GM23338 (cell line): ENCODE data around the gene ACOX2. TPM values are rescaled to one million over a fixed set of nuclear protein-coding genes. Genes with fewer than 3 reads are reported as not detected.

Experiments
- ATAC-seq: fragments of 200-7000 bp; cut with Tn5 transposase; 3 replicates; pipeline ENCODE4 v1.9.1; 2020
- DNase-seq: peaks from one replicate; pipeline ENCODE4 v3.0.0-alpha.2; 2015; ENCODE audit warnings: low spot score
- H2AFZ ChIP-seq: fragments of 200-600 bp; sonication (generic); 2 replicates; pipeline ENCODE4 v1.8.0; 2016; ENCODE audit warnings: antibody characterized with exemption, mild to moderate bottlenecking, moderate library complexity
- H3F3A ChIP-seq: fragments of 200-600 bp; sonication (generic); replicated peaks from 2 replicates; pipeline ENCODE4 v1.8.0; 2017; ENCODE audit warnings: antibody characterized with exemption, mixed run types, low read depth
- H3K27ac ChIP-seq: fragments of 200-600 bp; sonication (generic); 2 replicates; pipeline ENCODE4 v1.6.1; 2016; ENCODE audit warnings: low read depth
- H3K27me3 ChIP-seq: fragments of 200-600 bp; sonication (generic); 2 replicates; pipeline ENCODE4 v1.8.0; 2016; ENCODE audit warnings: mild to moderate bottlenecking, mixed run types, moderate library complexity; ENCODE audit not compliant: insufficient read depth
- H3K36me3 ChIP-seq: fragments of 200-600 bp; sonication (generic); 2 replicates; pipeline ENCODE4 v1.8.0; 2016; ENCODE audit warnings: mild to moderate bottlenecking; ENCODE audit not compliant: insufficient read depth
- H3K4me1 ChIP-seq: fragments of 200-600 bp; sonication (generic); 2 replicates; pipeline ENCODE4 v1.8.0; 2016; ENCODE audit warnings: mild to moderate bottlenecking, moderate library complexity; ENCODE audit not compliant: insufficient read depth
- H3K4me2 ChIP-seq: fragments of 200-600 bp; sonication (generic); 2 replicates; pipeline ENCODE4 v1.7.1; 2017; ENCODE audit warnings: mixed run types
- H3K4me3 ChIP-seq: fragments of 200-600 bp; sonication (generic); 2 replicates; pipeline ENCODE4 v1.6.1; 2016; ENCODE audit warnings: mixed run types
- H3K79me2 ChIP-seq: fragments of 200-600 bp; sonication (generic); replicated peaks from 2 replicates; pipeline ENCODE4 v1.8.0; 2017; ENCODE audit warnings: mild to moderate bottlenecking; ENCODE audit not compliant: insufficient read depth
- H3K9me2 ChIP-seq: fragments of 200-600 bp; sonication (generic); 2 replicates; pipeline ENCODE4 v1.8.0; 2017; ENCODE audit not compliant: insufficient read depth
- H4K20me1 ChIP-seq: fragments of 200-600 bp; sonication (generic); replicated peaks from 2 replicates; pipeline ENCODE4 v1.8.0; 2017; ENCODE audit warnings: mild to moderate bottlenecking; ENCODE audit not compliant: insufficient read depth
- H3K27ac Mint-ChIP-seq: 2 replicates; pipeline ENCODE4 v1.8.0; 2020; ENCODE audit warnings: inconsistent platforms, mild to moderate bottlenecking, moderate library complexity, mixed read lengths
- H3K27me3 Mint-ChIP-seq: 3 replicates; pipeline ENCODE4 v1.8.0; 2022; ENCODE audit warnings: low read depth, mild to moderate bottlenecking, moderate library complexity, mixed read lengths, inconsistent platforms; ENCODE audit not compliant: insufficient read depth, poor library complexity
- H3K36me3 Mint-ChIP-seq: 3 replicates; pipeline ENCODE4 v1.8.0; 2021; ENCODE audit warnings: low read depth, mild to moderate bottlenecking, inconsistent platforms, moderate library complexity, mixed read lengths
- H3K4me1 Mint-ChIP-seq: 3 replicates; pipeline ENCODE4 v1.8.0; 2020; ENCODE audit warnings: mild to moderate bottlenecking, inconsistent platforms, mixed read lengths
- H3K4me3 Mint-ChIP-seq: 3 replicates; pipeline ENCODE4 v1.8.0; 2021; ENCODE audit warnings: moderate library complexity, mild to moderate bottlenecking, inconsistent platforms, mixed read lengths
- H3K9me3 Mint-ChIP-seq: 3 replicates; pipeline ENCODE4 v1.8.0; 2020; ENCODE audit warnings: moderate library complexity, mild to moderate bottlenecking, inconsistent platforms, mixed read lengths
- CREB1 ChIP-seq: fragments of 250-450 bp; sonication (Bioruptor Pico); IDR thresholded peaks from 2 replicates; pipeline ENCODE4 v1.5.0; 2020; ENCODE audit warnings: low read depth, mild to moderate bottlenecking, moderate library complexity
- EZH2 ChIP-seq: fragments of 200-600 bp; sonication (generic); IDR thresholded peaks from one replicate; pipeline ENCODE4 v1.8.0; 2017; ENCODE audit warnings: antibody characterized with exemption, mild to moderate bottlenecking, low read depth; ENCODE audit not compliant: unreplicated experiment
- EZH2phosphoT487 ChIP-seq: fragments of 200-600 bp; sonication (generic); IDR thresholded peaks from one replicate; pipeline ENCODE4 v1.8.1; 2018; ENCODE audit warnings: antibody characterized with exemption; ENCODE audit not compliant: unreplicated experiment
- JUNB ChIP-seq: IDR thresholded peaks from one replicate; pipeline ENCODE4 v1.6.1; 2016; ENCODE audit warnings: antibody characterized with exemption; ENCODE audit not compliant: unreplicated experiment
- NANOG ChIP-seq: IDR thresholded peaks from 2 replicates; pipeline ENCODE4 v1.6.1; 2016; ENCODE audit warnings: antibody characterized with exemption, borderline replicate concordance
- POLR2AphosphoS5 ChIP-seq: IDR thresholded peaks from 2 replicates; pipeline ENCODE4 v1.6.1; 2016; ENCODE audit warnings: antibody characterized with exemption, low read depth
- STAT1 ChIP-seq: IDR thresholded peaks from one replicate; pipeline ENCODE4 v1.6.1; 2016; ENCODE audit warnings: antibody characterized with exemption; ENCODE audit not compliant: unreplicated experiment
- ZNF114 ChIP-seq: fragments of 250-450 bp; sonication (Bioruptor Pico); IDR thresholded peaks from 2 replicates; pipeline ENCODE4 v1.5.0; 2020; ENCODE audit warnings: mild to moderate bottlenecking, moderate library complexity
- ZNF331 ChIP-seq: fragments of 250-450 bp; sonication (Bioruptor Pico); IDR thresholded peaks from 2 replicates; pipeline ENCODE4 v1.5.0; 2020; ENCODE audit warnings: low read depth, mild to moderate bottlenecking, moderate library complexity
- polyA plus RNA-seq: library from polyadenylated mRNA; unstranded; fragments of >200 nt; fragmentation: Nextera tagmentation; extraction: Ambion mirVana; gene quantifications from 2 replicates; pipeline ENCODE4 v1.2.1, GENCODE V29; 2016
- total RNA-seq: library from RNA; depleted of rRNA; stranded (reverse); fragments of >200 nt; shearing (Covaris generic); gene quantifications from 2 replicates; pipeline ENCODE4 v1.2.3, GENCODE V29; 2014
- TF ChIP-seq, protein P1 (sequence below): IDR thresholded peaks from one replicate; pipeline ENCODE4 v1.6.1; 2018; ENCODE audit warnings: antibody characterized with exemption; ENCODE audit not compliant: unreplicated experiment
- TF ChIP-seq, protein P2 (sequence below), 2 experiments: fragments of 200-600 bp in 1 of 2; sonication (generic) in 1 of 2; conservative IDR thresholded peaks; 2 replicates each; pipeline versions ENCODE4 v1.5.1 to v1.6.1; 2016 to 2017; ENCODE audit warnings: antibody characterized with exemption in 2 of 2, low read depth in 2 of 2, mild to moderate bottlenecking in 2 of 2, moderate library complexity in 1 of 2
- TF ChIP-seq, protein P3 (sequence below): fragments of 250-450 bp; sonication (Bioruptor Pico); IDR thresholded peaks from 2 replicates; pipeline ENCODE4 v1.5.0; 2020; ENCODE audit warnings: mild to moderate bottlenecking, moderate library complexity
- TF ChIP-seq, protein P4 (sequence below): IDR thresholded peaks from 2 replicates; pipeline ENCODE4 v1.6.1; 2016; ENCODE audit warnings: antibody characterized with exemption

ACOX2 gene
- total and polyA plus RNA-seq, 2 experiments from 2014 or later = 1.1 to 1.9 TPM

DNA sequence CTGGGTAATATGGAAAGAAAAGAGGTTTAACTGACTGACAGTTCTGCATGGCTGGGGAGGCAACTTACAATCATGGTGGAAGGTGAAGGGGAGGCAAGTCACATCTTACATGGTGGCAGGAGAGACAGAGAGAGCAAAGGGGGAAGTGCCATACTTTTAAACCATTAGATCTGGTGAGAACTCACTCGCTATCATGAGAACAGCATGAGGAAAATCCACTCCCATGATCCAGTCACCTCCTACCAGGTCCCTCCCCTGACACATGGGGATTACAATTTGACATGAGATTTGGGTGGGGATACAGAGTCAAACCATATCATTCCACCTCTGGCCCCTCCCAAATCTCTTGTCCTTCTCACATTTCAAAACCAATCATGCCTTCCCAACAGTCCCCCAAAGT, 16.0 kb upstream of the ACOX2 start:
- H3K9me2 ChIP-seq = no peaks in the 10 kb centered on the region
- no peak overlapping the region for H3K4me3 Mint-ChIP-seq
- H4K20me1 ChIP-seq = no peaks in the 10 kb centered on the region
- H2AFZ ChIP-seq = no peak overlapping the region
- no peak overlapping the region for H3K4me2 ChIP-seq
- peaks cover 36% of the 10 kb centered on the region for H3K9me3 Mint-ChIP-seq
- H3K36me3 Mint-ChIP-seq = peaks cover 15% of the 10 kb centered on the region
- no peak overlapping the region for H3K4me3 ChIP-seq
- H3K4me1 ChIP-seq = no peaks in the 10 kb centered on the region
- ATAC-seq (no peak), DNase-seq (no peak)
- H3K27me3 Mint-ChIP-seq = peaks cover 2% of the 10 kb centered on the region
- H3K79me2 ChIP-seq = no peaks in the 10 kb centered on the region
- no peak overlapping the region for H3K27ac ChIP-seq
- H3F3A ChIP-seq = no peaks in the 10 kb centered on the region
- no peaks in the 10 kb centered on the region for H3K27me3 ChIP-seq
- TF ChIP-seq CREB1 (CRISPR knock-in tag) (no peak), ZNF331 (CRISPR knock-in tag) (no peak), JUNB (no peak), NANOG (no peak), ZNF114 (CRISPR knock-in tag) (no peak), POLR2AphosphoS5 (no peak), EZH2 (no peak), EZH2phosphoT487 (no peak), STAT1 (no peak)
- TF ChIP-seq, protein P1, sequence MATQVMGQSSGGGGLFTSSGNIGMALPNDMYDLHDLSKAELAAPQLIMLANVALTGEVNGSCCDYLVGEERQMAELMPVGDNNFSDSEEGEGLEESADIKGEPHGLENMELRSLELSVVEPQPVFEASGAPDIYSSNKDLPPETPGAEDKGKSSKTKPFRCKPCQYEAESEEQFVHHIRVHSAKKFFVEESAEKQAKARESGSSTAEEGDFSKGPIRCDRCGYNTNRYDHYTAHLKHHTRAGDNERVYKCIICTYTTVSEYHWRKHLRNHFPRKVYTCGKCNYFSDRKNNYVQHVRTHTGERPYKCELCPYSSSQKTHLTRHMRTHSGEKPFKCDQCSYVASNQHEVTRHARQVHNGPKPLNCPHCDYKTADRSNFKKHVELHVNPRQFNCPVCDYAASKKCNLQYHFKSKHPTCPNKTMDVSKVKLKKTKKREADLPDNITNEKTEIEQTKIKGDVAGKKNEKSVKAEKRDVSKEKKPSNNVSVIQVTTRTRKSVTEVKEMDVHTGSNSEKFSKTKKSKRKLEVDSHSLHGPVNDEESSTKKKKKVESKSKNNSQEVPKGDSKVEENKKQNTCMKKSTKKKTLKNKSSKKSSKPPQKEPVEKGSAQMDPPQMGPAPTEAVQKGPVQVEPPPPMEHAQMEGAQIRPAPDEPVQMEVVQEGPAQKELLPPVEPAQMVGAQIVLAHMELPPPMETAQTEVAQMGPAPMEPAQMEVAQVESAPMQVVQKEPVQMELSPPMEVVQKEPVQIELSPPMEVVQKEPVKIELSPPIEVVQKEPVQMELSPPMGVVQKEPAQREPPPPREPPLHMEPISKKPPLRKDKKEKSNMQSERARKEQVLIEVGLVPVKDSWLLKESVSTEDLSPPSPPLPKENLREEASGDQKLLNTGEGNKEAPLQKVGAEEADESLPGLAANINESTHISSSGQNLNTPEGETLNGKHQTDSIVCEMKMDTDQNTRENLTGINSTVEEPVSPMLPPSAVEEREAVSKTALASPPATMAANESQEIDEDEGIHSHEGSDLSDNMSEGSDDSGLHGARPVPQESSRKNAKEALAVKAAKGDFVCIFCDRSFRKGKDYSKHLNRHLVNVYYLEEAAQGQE = no peak
- TF ChIP-seq, protein P2, sequence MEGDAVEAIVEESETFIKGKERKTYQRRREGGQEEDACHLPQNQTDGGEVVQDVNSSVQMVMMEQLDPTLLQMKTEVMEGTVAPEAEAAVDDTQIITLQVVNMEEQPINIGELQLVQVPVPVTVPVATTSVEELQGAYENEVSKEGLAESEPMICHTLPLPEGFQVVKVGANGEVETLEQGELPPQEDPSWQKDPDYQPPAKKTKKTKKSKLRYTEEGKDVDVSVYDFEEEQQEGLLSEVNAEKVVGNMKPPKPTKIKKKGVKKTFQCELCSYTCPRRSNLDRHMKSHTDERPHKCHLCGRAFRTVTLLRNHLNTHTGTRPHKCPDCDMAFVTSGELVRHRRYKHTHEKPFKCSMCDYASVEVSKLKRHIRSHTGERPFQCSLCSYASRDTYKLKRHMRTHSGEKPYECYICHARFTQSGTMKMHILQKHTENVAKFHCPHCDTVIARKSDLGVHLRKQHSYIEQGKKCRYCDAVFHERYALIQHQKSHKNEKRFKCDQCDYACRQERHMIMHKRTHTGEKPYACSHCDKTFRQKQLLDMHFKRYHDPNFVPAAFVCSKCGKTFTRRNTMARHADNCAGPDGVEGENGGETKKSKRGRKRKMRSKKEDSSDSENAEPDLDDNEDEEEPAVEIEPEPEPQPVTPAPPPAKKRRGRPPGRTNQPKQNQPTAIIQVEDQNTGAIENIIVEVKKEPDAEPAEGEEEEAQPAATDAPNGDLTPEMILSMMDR (conservative IDR thresholded peaks at IDR 0.05; ENCODE audit: low read depth in 2 of 2) = no peak
- TF ChIP-seq, protein P3, sequence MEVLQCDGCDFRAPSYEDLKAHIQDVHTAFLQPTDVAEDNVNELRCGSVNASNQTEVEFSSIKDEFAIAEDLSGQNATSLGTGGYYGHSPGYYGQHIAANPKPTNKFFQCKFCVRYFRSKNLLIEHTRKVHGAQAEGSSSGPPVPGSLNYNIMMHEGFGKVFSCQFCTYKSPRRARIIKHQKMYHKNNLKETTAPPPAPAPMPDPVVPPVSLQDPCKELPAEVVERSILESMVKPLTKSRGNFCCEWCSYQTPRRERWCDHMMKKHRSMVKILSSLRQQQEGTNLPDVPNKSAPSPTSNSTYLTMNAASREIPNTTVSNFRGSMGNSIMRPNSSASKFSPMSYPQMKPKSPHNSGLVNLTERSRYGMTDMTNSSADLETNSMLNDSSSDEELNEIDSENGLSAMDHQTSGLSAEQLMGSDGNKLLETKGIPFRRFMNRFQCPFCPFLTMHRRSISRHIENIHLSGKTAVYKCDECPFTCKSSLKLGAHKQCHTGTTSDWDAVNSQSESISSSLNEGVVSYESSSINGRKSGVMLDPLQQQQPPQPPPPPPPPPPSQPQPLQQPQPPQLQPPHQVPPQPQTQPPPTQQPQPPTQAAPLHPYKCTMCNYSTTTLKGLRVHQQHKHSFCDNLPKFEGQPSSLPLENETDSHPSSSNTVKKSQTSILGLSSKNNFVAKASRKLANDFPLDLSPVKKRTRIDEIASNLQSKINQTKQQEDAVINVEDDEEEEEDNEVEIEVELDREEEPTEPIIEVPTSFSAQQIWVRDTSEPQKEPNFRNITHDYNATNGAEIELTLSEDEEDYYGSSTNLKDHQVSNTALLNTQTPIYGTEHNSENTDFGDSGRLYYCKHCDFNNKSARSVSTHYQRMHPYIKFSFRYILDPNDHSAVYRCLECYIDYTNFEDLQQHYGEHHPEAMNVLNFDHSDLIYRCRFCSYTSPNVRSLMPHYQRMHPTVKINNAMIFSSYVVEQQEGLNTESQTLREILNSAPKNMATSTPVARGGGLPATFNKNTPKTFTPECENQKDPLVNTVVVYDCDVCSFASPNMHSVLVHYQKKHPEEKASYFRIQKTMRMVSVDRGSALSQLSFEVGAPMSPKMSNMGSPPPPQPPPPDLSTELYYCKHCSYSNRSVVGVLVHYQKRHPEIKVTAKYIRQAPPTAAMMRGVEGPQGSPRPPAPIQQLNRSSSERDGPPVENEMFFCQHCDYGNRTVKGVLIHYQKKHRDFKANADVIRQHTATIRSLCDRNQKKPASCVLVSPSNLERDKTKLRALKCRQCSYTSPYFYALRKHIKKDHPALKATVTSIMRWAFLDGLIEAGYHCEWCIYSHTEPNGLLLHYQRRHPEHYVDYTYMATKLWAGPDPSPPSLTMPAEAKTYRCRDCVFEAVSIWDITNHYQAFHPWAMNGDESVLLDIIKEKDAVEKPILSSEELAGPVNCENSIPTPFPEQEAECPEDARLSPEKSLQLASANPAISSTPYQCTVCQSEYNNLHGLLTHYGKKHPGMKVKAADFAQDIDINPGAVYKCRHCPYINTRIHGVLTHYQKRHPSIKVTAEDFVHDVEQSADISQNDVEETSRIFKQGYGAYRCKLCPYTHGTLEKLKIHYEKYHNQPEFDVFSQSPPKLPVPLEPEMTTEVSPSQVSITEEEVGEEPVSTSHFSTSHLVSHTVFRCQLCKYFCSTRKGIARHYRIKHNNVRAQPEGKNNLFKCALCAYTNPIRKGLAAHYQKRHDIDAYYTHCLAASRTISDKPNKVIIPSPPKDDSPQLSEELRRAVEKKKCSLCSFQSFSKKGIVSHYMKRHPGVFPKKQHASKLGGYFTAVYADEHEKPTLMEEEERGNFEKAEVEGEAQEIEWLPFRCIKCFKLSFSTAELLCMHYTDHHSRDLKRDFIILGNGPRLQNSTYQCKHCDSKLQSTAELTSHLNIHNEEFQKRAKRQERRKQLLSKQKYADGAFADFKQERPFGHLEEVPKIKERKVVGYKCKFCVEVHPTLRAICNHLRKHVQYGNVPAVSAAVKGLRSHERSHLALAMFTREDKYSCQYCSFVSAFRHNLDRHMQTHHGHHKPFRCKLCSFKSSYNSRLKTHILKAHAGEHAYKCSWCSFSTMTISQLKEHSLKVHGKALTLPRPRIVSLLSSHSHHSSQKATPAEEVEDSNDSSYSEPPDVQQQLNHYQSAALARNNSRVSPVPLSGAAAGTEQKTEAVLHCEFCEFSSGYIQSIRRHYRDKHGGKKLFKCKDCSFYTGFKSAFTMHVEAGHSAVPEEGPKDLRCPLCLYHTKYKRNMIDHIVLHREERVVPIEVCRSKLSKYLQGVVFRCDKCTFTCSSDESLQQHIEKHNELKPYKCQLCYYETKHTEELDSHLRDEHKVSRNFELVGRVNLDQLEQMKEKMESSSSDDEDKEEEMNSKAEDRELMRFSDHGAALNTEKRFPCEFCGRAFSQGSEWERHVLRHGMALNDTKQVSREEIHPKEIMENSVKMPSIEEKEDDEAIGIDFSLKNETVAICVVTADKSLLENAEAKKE = no peak
- TF ChIP-seq, protein P4, sequence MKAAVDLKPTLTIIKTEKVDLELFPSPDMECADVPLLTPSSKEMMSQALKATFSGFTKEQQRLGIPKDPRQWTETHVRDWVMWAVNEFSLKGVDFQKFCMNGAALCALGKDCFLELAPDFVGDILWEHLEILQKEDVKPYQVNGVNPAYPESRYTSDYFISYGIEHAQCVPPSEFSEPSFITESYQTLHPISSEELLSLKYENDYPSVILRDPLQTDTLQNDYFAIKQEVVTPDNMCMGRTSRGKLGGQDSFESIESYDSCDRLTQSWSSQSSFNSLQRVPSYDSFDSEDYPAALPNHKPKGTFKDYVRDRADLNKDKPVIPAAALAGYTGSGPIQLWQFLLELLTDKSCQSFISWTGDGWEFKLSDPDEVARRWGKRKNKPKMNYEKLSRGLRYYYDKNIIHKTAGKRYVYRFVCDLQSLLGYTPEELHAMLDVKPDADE = no peak
- peaks cover 13% of the 10 kb centered on the region for H3K4me1 Mint-ChIP-seq
- no peak overlapping the region for H3K27ac Mint-ChIP-seq
- H3K36me3 ChIP-seq = no peaks in the 10 kb centered on the region
